Endothelial cell of umbilical vein (primary cell): ENCODE data around the gene DENND5A. TPM values are rescaled to one million over a fixed set of nuclear protein-coding genes. Genes with fewer than 3 reads are reported as not detected.

Experiments used
- BruUV-seq: library from RNA; stranded (reverse); fragments of 400-500 nt; replicated peaks from 2 replicates; lab custom pipeline; 2021; lab: Mats Ljungman, UMichigan
- CTCF ChIA-PET: fragments of 300-600, 350-600 bp; sonication (Branson Sonifier 250); formaldehyde crosslinking; loops from one replicate; lab custom pipeline; 2021; ENCODE audit warnings: antibody characterized with exemption, inconsistent platforms; lab: Charles Lee
- POLR2A ChIA-PET: fragments of 300-600, 350-600 bp; sonication (Branson Sonifier 250); formaldehyde crosslinking; loops from one replicate; lab custom pipeline; 2021; ENCODE audit warnings: antibody characterized with exemption, inconsistent platforms; lab: Charles Lee
- DNase-seq: peaks from one replicate; pipeline ENCODE4 v3.0.0-alpha.2; 2011; ENCODE audit warnings: low read depth, low spot score
- FAIRE-seq: peaks from 2 replicates; lab custom pipeline; 2011; peaks lifted over from hg19 to GRCh38; lab: Jason Lieb, UNC
- H2AFZ ChIP-seq: 2 replicates; pipeline ENCODE4 v1.6.0; 2012; ENCODE audit warnings: low read depth, low read length, control low read depth, inconsistent platforms
- H3K27ac ChIP-seq: 2 replicates; pipeline ENCODE4 v1.5.1; 2011; ENCODE audit warnings: low read depth, mild to moderate bottlenecking, control low read depth, low read length, moderate library complexity; ENCODE audit not compliant: insufficient read depth
- H3K27me3 ChIP-seq, 2 experiments: 2 replicates each; pipeline versions ENCODE4 v1.6.0 to v1.6.1; 2011; ENCODE audit warnings: low read length in 2 of 2, mixed read lengths in 1 of 2; ENCODE audit not compliant: control insufficient read depth in 2 of 2, insufficient read depth in 2 of 2
- H3K36me3 ChIP-seq, 2 experiments: 2 replicates in 1 of 2; 3 replicates in 1 of 2; pipeline ENCODE4 v1.5.1; 2011; ENCODE audit warnings: low read length in 2 of 2, mild to moderate bottlenecking in 1 of 2, moderate library complexity in 1 of 2; ENCODE audit not compliant: control insufficient read depth in 2 of 2, insufficient read depth in 2 of 2; ENCODE audit errors: extremely low read depth in 1 of 2
- H3K4me1 ChIP-seq: 3 replicates; pipeline ENCODE4 v1.5.1; 2011; ENCODE audit warnings: mild to moderate bottlenecking, low read length; ENCODE audit not compliant: control insufficient read depth, insufficient read depth; ENCODE audit errors: extremely low read depth
- H3K4me2 ChIP-seq: 2 replicates; pipeline ENCODE4 v1.6.1; 2011; ENCODE audit warnings: low read length, control low read depth, mixed read lengths; ENCODE audit not compliant: insufficient read depth
- H3K4me3 ChIP-seq, 3 experiments: fragments of 200-600 bp in 1 of 3; sonication (generic), shearing (Covaris generic) in 1 of 3; replicated peaks in 1 of 3; 2 replicates each; pipeline ENCODE4 v1.5.1; 2011 to 2016; ENCODE audit warnings: control low read depth in 3 of 3, low read length in 3 of 3, mild to moderate bottlenecking in 2 of 3, inconsistent platforms in 1 of 3, low read depth in 1 of 3, moderate library complexity in 1 of 3; ENCODE audit not compliant: insufficient read depth in 1 of 3
- H3K79me2 ChIP-seq: 2 replicates; pipeline ENCODE4 v1.6.0; 2012; ENCODE audit warnings: low read length, inconsistent platforms; ENCODE audit not compliant: control insufficient read depth, insufficient read depth
- H3K9ac ChIP-seq: replicated peaks from 2 replicates; pipeline ENCODE3; 2011; ENCODE audit warnings: low read length, control low read depth; ENCODE audit not compliant: insufficient read depth; ENCODE audit errors: extremely low read depth
- H3K9me1 ChIP-seq: replicated peaks from 3 replicates; pipeline ENCODE4 v1.6.0; 2011; ENCODE audit warnings: mild to moderate bottlenecking, low read length; ENCODE audit not compliant: control insufficient read depth, insufficient read depth; ENCODE audit errors: extremely low read depth
- H3K9me3 ChIP-seq: replicated peaks from 2 replicates; pipeline ENCODE4 v1.5.1; 2012; ENCODE audit warnings: low read length, inconsistent platforms; ENCODE audit not compliant: control insufficient read depth, insufficient read depth
- H4K20me1 ChIP-seq: replicated peaks from 2 replicates; pipeline ENCODE3; 2011; ENCODE audit warnings: mild to moderate bottlenecking, low read length; ENCODE audit not compliant: control insufficient read depth, insufficient read depth; ENCODE audit errors: extremely low read depth
- CTCF ChIP-seq, 2 donors: IDR thresholded peaks; 1 replicate in 1 of 2; 2 replicates in 1 of 2; pipeline ENCODE4 v1.5.1; 2011; ENCODE audit warnings: low read length in 2 of 2, mild to moderate bottlenecking in 2 of 2, moderate library complexity in 2 of 2, control low read depth in 1 of 2, inconsistent platforms in 1 of 2, low read depth in 1 of 2; ENCODE audit not compliant: insufficient read depth in 1 of 2; ENCODE audit errors: extremely low read depth in 1 of 2
- EZH2 ChIP-seq: IDR thresholded peaks from 2 replicates; pipeline ENCODE4 v1.6.1; 2012; ENCODE audit warnings: borderline replicate concordance, low read depth, mild to moderate bottlenecking, moderate library complexity, low read length, inconsistent platforms; ENCODE audit not compliant: severe bottlenecking
- FOS ChIP-seq: IDR thresholded peaks from 2 replicates; pipeline ENCODE4 v1.6.1; 2011; ENCODE audit warnings: mild to moderate bottlenecking, low read length, moderate library complexity, borderline replicate concordance; ENCODE audit not compliant: insufficient read depth
- GATA2 ChIP-seq: IDR thresholded peaks from 2 replicates; pipeline ENCODE4 v1.7.0; 2011; ENCODE audit warnings: low read depth, mild to moderate bottlenecking, moderate library complexity, mixed read lengths, low read length; ENCODE audit not compliant: insufficient read length, insufficient read depth
- MAX ChIP-seq: IDR thresholded peaks from 2 replicates; pipeline ENCODE4 v1.6.1; 2011; ENCODE audit not compliant: insufficient read depth, insufficient read length
- dilution Hi-C: fragments of 300-500 bp; cut with MboI; formaldehyde crosslinking; loops from one replicate; pipeline ENCODE4 v1.15.0; 2019; ENCODE audit warnings: low sequenced_read_pairs; ENCODE audit not compliant: extremely low pct_ligation_motif_present
- intact Hi-C: fragments of 100-400 bp; cut with micrococcal nuclease; formaldehyde crosslinking; loops from one replicate; pipeline ENCODE4 v1.10.0; 2022
- polyA plus RNA-seq, 4 experiments: library from polyadenylated mRNA; depleted of rRNA in 3 of 4; stranded (reverse) in 3 of 4; unstranded in 1 of 4; fragments of >200 nt; gene quantifications; 2 replicates each; pipeline versions ENCODE4 v1.2.1 to v1.2.3, GENCODE V29; 2011 to 2012; ENCODE audit warnings: missing spikeins in 1 of 4
- total RNA-seq: library from RNA; stranded (reverse); gene quantifications from 2 replicates; pipeline ENCODE4 v1.2.3, GENCODE V29; 2021

DENND5A gene
- total and polyA plus RNA-seq, 2 donors (not counting 3 experiments of a cell fraction or from before 2014, with no cell fraction given) = 116 to 220 TPM

- no peaks in the 10 kb centered on the region for H3K4me1 ChIP-seq
- no peaks in the 10 kb centered on the region for H3K9me3 ChIP-seq
- intact Hi-C loops (loop anchor here (2.0 kb wide), 1 partner anchor 46 kb away; no protein-coding TSS in a partner anchor), dilution Hi-C loops (no loop called here)
- BruUV-seq = no TSS peak
- peak within 1 kb of the TSS; percentile 56 for H2AFZ ChIP-seq
- H3K27ac ChIP-seq = no peak within 1 kb of the TSS
- TF ChIP-seq FOS (no peak), CTCF (IDR thresholded peaks at IDR 0.05; ENCODE audit: extremely low read depth in 1 of 2, insufficient read depth in 1 of 2, low read depth in 1 of 2, low read length in 2 of 2) (no peak), EZH2 (peak; percentile 74), GATA2 (no peak), MAX (no peak)
- H3K9ac ChIP-seq = no peak within 1 kb of the TSS
- H3K36me3 ChIP-seq = no peaks in the 10 kb centered on the region
- peaks cover 4 to 14% of the 10 kb centered on the region in 2 experiments for H3K27me3 ChIP-seq
- H3K79me2 ChIP-seq = no peaks in the 10 kb centered on the region
- no peaks in the 10 kb centered on the region for H4K20me1 ChIP-seq
- H3K4me3 ChIP-seq = peak within 1 kb of the TSS in 2 of 3 experiments; percentile 22 to 46
- ChIA-PET CTCF (interaction anchor here (2.0 to 5.4 kb wide), 3 partner anchors 14 to 47 kb away, joined by 5 to 70 read pairs (median 9); no protein-coding TSS in a partner anchor), POLR2A (no interaction called here)
- no peak for DNase-seq
- H3K4me2 ChIP-seq = peak within 1 kb of the TSS; percentile 68
- FAIRE-seq = no peak
- H3K9me1 ChIP-seq = no peaks in the 10 kb centered on the region
Observed at GRCh38 chr11:9091044-9091922, 173.9 kb downstream of the DENND5A start, which contains the start of gene SCUBE2. TSS of gene SCUBE2 (minus strand) at chr11:9091599. CDS start at chr11:9091528, 71 bp downstream.
